HepG2 (cell line): ENCODE results near the gene PPIA. TPM values are rescaled to one million over a fixed set of nuclear protein-coding genes. Genes with fewer than 3 reads are reported as not detected.

ENCODE experiments used
- FOSL2 ChIP-seq: sonication (generic); formaldehyde crosslinking; IDR thresholded peaks from 2 replicates; pipeline ENCODE4 v1.4.0; 2020; ENCODE audit warnings: missing genetic modification reagents
- HCFC1 ChIP-seq: fragments of 150-350 bp; IDR thresholded peaks from 2 replicates; pipeline ENCODE4 v1.6.1; 2014; ENCODE audit warnings: low read depth, low read length
- HNRNPUL1 ChIP-seq: fragments of 200-400 bp; formaldehyde crosslinking; IDR thresholded peaks from 2 replicates; pipeline ENCODE4 v1.6.1; 2017; ENCODE audit warnings: low read depth, mild to moderate bottlenecking, low read length, moderate library complexity
- NCOA2 ChIP-seq: sonication (generic); formaldehyde crosslinking; IDR thresholded peaks from 2 replicates; pipeline ENCODE4 v1.8.0; 2022; ENCODE audit warnings: inconsistent platforms
- RBFOX2 ChIP-seq: fragments of 200-400 bp; formaldehyde crosslinking; IDR thresholded peaks from 2 replicates; pipeline ENCODE4 v1.6.1; 2017; ENCODE audit warnings: low read depth, mild to moderate bottlenecking, low read length
- ZNF256 ChIP-seq: sonication (generic); formaldehyde crosslinking; conservative IDR thresholded peaks from 2 replicates; pipeline ENCODE4 v1.4.0; 2020; ENCODE audit warnings: missing genetic modification reagents
- ZNF34 ChIP-seq: sonication (generic); formaldehyde crosslinking; IDR thresholded peaks from 2 replicates; pipeline ENCODE4 v1.4.0; 2020; ENCODE audit warnings: mild to moderate bottlenecking, missing genetic modification reagents, borderline replicate concordance
- ZNF563 ChIP-seq: sonication (generic); formaldehyde crosslinking; IDR thresholded peaks from 2 replicates; pipeline ENCODE4 v1.8.0; 2022; ENCODE audit warnings: mild to moderate bottlenecking, moderate library complexity, missing genetic modification reagents
- ZNF773 ChIP-seq: sonication (generic); formaldehyde crosslinking; IDR thresholded peaks from 2 replicates; pipeline ENCODE4 v1.4.0; 2020; ENCODE audit warnings: missing genetic modification reagents, borderline replicate concordance
- polyA plus RNA-seq, 8 experiments: library from polyadenylated mRNA; depleted of rRNA in 3 of 8; stranded (reverse) in 7 of 8; unstranded in 1 of 8; fragments of >200 nt; fragmentation: Illumina TruSeq in 4 of 8; extraction: Trizol in 4 of 8; gene quantifications; 2 replicates each; pipeline versions ENCODE4 v1.2.1 to v1.2.3, GENCODE V29; 2011 to 2016; ENCODE audit warnings: low read depth in 4 of 8, missing spikeins in 1 of 8, mixed read lengths in 1 of 8; ENCODE audit not compliant: insufficient read depth in 1 of 8
- total RNA-seq, 5 experiments: library from RNA; depleted of rRNA; stranded (reverse); fragments of >200 nt; fragmentation: Illumina TruSeq; extraction: Trizol; gene quantifications; 2 replicates each; pipeline ENCODE4 v1.2.3, GENCODE V29; 2016; ENCODE audit warnings: low read depth in 1 of 5
- TF ChIP-seq, protein P1 (sequence below), 2 experiments: fragments of 450-650 bp in 1 of 2; sonication (generic) in 1 of 2; formaldehyde crosslinking in 1 of 2; IDR thresholded peaks; 2 replicates each; pipeline versions ENCODE4 v1.6.1 to v1.8.0; 2016 to 2022; ENCODE audit warnings: antibody characterized with exemption in 1 of 2, mild to moderate bottlenecking in 1 of 2, missing genetic modification reagents in 1 of 2
- TF ChIP-seq, protein P2 (sequence below): sonication (generic); formaldehyde crosslinking; IDR thresholded peaks from 2 replicates; pipeline ENCODE4 v1.4.0; 2020; ENCODE audit warnings: missing genetic modification reagents, borderline replicate concordance
- TF ChIP-seq, protein P3 (sequence below): sonication (generic); formaldehyde crosslinking; IDR thresholded peaks from 2 replicates; pipeline ENCODE4 v1.5.1; 2020; ENCODE audit warnings: missing genetic modification reagents, mild to moderate bottlenecking, borderline replicate concordance
- TF ChIP-seq, protein P4 (sequence below): IDR thresholded peaks from 2 replicates; pipeline ENCODE4 v1.6.1; 2018; ENCODE audit warnings: missing genetic modification reagents, mild to moderate bottlenecking, missing compliant biosample characterization
- TF ChIP-seq, protein P5 (sequence below): sonication (generic); formaldehyde crosslinking; IDR thresholded peaks from 2 replicates; pipeline ENCODE4 v1.4.0; 2020; ENCODE audit warnings: mild to moderate bottlenecking, missing genetic modification reagents

The PPIA gene
- total and polyA plus RNA-seq, 2 of the 13 experiments (the other 11 are each of a cell fraction or from before 2014, with no cell fraction given), result 2,268 to 3,010 TPM

DNA sequence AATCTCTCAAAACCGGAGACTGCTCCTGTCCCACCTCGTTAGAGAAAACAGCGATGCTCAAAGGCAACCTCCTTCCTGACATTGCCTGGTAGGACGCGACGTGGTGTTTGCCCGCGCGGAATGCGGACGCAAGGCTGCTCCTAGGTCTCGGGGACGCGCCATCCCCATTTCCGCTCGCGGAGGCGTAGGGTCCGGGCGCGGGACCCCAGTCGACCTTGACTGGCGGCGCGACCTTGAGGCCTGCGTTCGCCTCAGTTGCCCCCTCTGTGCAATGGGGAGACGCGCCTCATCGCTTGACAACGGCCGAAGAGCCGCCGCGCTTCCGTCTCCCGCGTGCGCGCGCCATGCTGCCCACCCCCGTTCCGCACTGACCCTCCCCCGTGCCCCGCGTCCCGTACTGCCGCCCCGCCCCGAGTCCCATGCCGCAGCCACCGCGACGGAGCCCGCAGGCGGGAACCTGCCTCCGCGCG lies 412 bp upstream of the PPIA start (continued):
- TF ChIP-seq, protein P1, sequence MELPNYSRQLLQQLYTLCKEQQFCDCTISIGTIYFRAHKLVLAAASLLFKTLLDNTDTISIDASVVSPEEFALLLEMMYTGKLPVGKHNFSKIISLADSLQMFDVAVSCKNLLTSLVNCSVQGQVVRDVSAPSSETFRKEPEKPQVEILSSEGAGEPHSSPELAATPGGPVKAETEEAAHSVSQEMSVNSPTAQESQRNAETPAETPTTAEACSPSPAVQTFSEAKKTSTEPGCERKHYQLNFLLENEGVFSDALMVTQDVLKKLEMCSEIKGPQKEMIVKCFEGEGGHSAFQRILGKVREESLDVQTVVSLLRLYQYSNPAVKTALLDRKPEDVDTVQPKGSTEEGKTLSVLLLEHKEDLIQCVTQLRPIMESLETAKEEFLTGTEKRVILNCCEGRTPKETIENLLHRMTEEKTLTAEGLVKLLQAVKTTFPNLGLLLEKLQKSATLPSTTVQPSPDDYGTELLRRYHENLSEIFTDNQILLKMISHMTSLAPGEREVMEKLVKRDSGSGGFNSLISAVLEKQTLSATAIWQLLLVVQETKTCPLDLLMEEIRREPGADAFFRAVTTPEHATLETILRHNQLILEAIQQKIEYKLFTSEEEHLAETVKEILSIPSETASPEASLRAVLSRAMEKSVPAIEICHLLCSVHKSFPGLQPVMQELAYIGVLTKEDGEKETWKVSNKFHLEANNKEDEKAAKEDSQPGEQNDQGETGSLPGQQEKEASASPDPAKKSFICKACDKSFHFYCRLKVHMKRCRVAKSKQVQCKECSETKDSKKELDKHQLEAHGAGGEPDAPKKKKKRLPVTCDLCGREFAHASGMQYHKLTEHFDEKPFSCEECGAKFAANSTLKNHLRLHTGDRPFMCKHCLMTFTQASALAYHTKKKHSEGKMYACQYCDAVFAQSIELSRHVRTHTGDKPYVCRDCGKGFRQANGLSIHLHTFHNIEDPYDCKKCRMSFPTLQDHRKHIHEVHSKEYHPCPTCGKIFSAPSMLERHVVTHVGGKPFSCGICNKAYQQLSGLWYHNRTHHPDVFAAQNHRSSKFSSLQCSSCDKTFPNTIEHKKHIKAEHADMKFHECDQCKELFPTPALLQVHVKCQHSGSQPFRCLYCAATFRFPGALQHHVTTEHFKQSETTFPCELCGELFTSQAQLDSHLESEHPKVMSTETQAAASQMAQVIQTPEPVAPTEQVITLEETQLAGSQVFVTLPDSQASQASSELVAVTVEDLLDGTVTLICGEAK (IDR thresholded peaks at IDR 0.05), result no peak
- TF ChIP-seq, protein P1 (CRISPR knock-in tag; IDR thresholded peaks at IDR 0.05), result no peak; the same call in 1 of the 2 replicates
- TF ChIP-seq, protein P2, sequence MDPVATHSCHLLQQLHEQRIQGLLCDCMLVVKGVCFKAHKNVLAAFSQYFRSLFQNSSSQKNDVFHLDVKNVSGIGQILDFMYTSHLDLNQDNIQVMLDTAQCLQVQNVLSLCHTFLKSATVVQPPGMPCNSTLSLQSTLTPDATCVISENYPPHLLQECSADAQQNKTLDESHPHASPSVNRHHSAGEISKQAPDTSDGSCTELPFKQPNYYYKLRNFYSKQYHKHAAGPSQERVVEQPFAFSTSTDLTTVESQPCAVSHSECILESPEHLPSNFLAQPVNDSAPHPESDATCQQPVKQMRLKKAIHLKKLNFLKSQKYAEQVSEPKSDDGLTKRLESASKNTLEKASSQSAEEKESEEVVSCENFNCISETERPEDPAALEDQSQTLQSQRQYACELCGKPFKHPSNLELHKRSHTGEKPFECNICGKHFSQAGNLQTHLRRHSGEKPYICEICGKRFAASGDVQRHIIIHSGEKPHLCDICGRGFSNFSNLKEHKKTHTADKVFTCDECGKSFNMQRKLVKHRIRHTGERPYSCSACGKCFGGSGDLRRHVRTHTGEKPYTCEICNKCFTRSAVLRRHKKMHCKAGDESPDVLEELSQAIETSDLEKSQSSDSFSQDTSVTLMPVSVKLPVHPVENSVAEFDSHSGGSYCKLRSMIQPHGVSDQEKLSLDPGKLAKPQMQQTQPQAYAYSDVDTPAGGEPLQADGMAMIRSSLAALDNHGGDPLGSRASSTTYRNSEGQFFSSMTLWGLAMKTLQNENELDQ (CRISPR knock-in tag), result no peak
- TF ChIP-seq FOSL2 (CRISPR knock-in tag), result no peak
- TF ChIP-seq RBFOX2, result no peak
- TF ChIP-seq ZNF773, result peak; percentile 72; the same call in 1 of the 2 replicates
- TF ChIP-seq NCOA2, result no peak
- no peak for TF ChIP-seq HNRNPUL1
- TF ChIP-seq ZNF256 (CRISPR knock-in tag), result no peak
- TF ChIP-seq ZNF34 (CRISPR knock-in tag), result no peak
- TF ChIP-seq, protein P3, sequence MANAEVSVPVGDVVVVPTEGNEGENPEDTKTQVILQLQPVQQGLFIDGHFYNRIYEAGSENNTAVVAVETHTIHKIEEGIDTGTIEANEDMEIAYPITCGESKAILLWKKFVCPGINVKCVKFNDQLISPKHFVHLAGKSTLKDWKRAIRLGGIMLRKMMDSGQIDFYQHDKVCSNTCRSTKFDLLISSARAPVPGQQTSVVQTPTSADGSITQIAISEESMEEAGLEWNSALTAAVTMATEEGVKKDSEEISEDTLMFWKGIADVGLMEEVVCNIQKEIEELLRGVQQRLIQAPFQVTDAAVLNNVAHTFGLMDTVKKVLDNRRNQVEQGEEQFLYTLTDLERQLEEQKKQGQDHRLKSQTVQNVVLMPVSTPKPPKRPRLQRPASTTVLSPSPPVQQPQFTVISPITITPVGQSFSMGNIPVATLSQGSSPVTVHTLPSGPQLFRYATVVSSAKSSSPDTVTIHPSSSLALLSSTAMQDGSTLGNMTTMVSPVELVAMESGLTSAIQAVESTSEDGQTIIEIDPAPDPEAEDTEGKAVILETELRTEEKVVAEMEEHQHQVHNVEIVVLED (CRISPR knock-in tag), result no peak
- TF ChIP-seq ZNF563 (CRISPR knock-in tag), result no peak
- no peak for TF ChIP-seq HCFC1
- TF ChIP-seq, protein P4, sequence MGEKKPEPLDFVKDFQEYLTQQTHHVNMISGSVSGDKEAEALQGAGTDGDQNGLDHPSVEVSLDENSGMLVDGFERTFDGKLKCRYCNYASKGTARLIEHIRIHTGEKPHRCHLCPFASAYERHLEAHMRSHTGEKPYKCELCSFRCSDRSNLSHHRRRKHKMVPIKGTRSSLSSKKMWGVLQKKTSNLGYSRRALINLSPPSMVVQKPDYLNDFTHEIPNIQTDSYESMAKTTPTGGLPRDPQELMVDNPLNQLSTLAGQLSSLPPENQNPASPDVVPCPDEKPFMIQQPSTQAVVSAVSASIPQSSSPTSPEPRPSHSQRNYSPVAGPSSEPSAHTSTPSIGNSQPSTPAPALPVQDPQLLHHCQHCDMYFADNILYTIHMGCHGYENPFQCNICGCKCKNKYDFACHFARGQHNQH (CRISPR knock-in tag), result 0 out of 2 replicates have a peak, but pooled peaks have one; percentile 26
- TF ChIP-seq, protein P5, sequence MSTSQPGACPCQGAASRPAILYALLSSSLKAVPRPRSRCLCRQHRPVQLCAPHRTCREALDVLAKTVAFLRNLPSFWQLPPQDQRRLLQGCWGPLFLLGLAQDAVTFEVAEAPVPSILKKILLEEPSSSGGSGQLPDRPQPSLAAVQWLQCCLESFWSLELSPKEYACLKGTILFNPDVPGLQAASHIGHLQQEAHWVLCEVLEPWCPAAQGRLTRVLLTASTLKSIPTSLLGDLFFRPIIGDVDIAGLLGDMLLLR (CRISPR knock-in tag), result no peak; the same call in none of the 2 replicates
